Activated T-cell treated with anti-CD3 and anti-CD28 coated beads for 24 hours (primary cell): ENCODE results near the gene RNF114.
"Not testable (repeated sequence)": the region's sequence is repeated elsewhere in the genome, so short reads cannot be mapped to it uniquely, and the experiment has no call there.

ENCODE experiments used
- DNase-seq: peaks from one replicate; pipeline ENCODE4 v3.0.0-alpha.2; 2020; ENCODE audit warnings: low read depth

The RNF114 gene

GRCh38 chr20:49928411-49929141 is 7.6 kb upstream of the RNF114 start:
- DNase-seq: peak; percentile 73

GRCh38 chr20:49929142-49929494 is 7.1 kb upstream of the RNF114 start:
- no peak for DNase-seq

GRCh38 chr20:49935746-49936152 is 448 bp upstream of the RNF114 start:
- DNase-seq: no peak

GRCh38 chr20:49937027-49937929 is 1.1 kb downstream of the RNF114 start:
- no peak for DNase-seq

GRCh38 chr20:49938173-49939163 is 2.3 kb downstream of the RNF114 start:
- DNase-seq: no peak

GRCh38 chr20:49941456-49941855 is 5.3 kb downstream of the RNF114 start:
- DNase-seq: no peak

GRCh38 chr20:49942303-49942702 is 6.1 kb downstream of the RNF114 start:
- no peak for DNase-seq

GRCh38 chr20:49942942-49943341 is 6.7 kb downstream of the RNF114 start:
- no peak for DNase-seq

GRCh38 chr20:49945306-49945700 is 9.1 kb downstream of the RNF114 start:
- no peak for DNase-seq

- no peak for DNase-seq
Observed at GRCh38 chr20:49945701-49946477, 9.7 kb downstream of the RNF114 start.

GRCh38 chr20:49948178-49948577 is 12.0 kb downstream of the RNF114 start:
- no peak for DNase-seq

GRCh38 chr20:49948809-49949507 is 12.8 kb downstream of the RNF114 start:
- DNase-seq: no peak

GRCh38 chr20:49951151-49951550 is 15.0 kb downstream of the RNF114 start:
- DNase-seq: no peak

GRCh38 chr20:49955167-49955566 is 19.0 kb downstream of the RNF114 start:
- no peak for DNase-seq

GRCh38 chr20:49955830-49956396 is 19.7 kb downstream of the RNF114 start:
- DNase-seq: not testable (repeated sequence)

- no peak for DNase-seq
Observed at GRCh38 chr20:49956689-49957088, 20.5 kb downstream of the RNF114 start.

- DNase-seq: not testable (repeated sequence)
Observed at GRCh38 chr20:49957089-49957938, 21.1 kb downstream of the RNF114 start.

- DNase-seq: no peak
Observed at GRCh38 chr20:49961413-49961812, 25.2 kb downstream of the RNF114 start.
